GM21619 (cell line): Measurements from ENCODE around the gene CIB4.

ENCODE experiments used
- ATAC-seq: cut with Tn5 transposase; IDR thresholded peaks from one replicate; pipeline ENCODE4 v1.9.1; 2021; ENCODE audit not compliant: unreplicated experiment

The CIB4 gene

DNA sequence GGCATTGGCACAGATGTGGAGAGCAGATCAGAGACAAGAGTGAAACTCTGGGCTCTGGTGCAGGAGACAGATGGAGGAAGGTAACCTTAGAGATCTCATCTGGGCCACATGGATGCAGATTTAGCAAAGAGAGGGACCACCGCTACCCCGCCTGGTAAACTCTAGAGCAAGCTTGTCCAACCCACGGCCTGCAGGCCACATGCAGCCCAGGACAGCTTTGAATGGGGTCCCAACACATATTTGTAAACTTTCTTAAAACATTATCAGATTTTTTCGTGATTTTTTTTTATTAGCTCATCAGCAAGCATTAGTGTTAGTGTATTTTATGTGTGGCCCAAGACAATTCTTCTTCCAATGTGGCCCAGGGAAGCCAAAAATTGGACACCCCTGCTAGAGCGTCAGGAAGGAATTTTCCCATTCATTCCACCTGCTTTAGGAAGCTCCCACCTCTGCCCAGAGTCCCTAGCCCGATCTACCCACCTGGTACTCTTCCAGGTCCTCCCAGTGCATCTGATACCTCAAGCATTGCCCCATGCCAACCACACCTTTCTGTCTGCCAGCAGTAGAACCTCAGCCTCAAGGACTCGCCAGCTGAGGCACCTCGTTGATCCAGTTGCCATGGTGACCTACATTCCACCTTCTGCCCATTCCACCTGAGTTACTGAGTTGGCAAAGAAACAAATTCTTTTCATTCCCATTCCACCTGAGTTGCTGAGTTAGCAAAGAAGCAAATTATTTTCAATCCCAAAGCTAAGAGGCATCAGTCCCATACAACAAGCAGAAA lies at the start of gene CIB4:
Gene CIB4, minus strand, starts transcription at position 586 of the 784 bp plus-strand sequence. Its CDS starts 52 bp downstream, at position 534.
- no peak for ATAC-seq

- ATAC-seq: no peak
Observed at GRCh38 chr2:26687801-26688200, 46.6 kb upstream of the CIB4 start.

DNA sequence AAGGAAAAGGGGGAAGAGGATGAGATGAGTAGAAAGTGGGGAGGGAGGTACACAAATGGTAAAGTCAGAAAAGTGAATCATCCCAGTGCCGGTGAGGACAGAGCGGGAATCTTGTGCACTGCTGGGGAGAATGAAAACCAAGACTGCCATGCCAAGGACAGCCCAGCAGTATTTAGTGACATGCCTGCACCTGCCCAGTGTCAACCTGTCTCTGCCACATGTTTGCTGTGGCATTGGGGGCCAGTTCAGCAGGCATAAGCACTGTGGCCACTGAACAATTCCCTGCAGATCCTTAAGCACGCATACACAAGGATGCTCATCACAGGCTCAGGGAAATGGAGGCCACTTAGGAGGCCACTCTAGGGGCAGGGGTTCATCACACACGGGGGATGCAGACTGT lies 46.2 kb upstream of the CIB4 start:
- no peak for ATAC-seq

DNA sequence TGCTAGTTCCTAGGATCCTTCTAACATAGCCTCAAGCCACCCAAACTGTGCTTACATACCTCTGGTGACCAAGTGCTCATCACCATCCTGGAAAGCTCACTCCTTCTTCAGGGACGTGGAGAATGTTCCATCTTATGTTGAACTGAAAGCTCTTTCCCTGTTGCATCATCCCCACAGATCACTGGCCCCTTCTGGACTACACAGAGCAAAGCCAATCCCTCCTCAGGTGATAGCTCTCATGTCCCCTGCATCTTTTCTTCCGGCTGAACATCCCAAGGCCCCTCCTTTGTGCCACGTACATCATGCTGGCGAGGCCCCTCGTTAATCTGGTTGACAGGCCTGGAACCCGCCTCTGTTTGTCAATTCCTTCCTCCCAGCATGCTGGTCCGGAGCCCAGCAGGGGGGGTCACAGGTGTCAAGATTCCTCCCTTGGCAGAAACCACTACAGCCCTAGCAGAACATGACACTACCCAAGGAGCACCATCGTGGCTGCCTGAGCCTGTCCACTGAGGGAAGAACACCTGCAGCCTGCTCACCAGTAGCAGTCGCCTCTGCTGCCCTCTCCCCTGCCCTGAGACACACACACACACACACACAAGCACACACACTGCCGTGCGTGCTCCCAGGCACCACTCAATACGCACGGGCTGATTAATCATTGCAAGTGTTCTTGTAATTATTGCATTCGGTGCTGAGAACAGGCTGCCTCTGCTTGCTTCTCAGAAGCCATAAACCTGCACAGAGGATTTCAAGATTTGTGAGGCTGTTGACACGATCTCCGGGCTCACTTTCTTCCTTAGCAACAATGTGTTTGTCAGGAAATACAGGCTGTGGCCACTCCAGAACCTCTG lies 45.0 kb upstream of the CIB4 start:
- no peak for ATAC-seq

- no peak for ATAC-seq
Observed at GRCh38 chr2:26685341-26685740, 44.2 kb upstream of the CIB4 start.

- ATAC-seq: no peak
Observed at GRCh38 chr2:26683583-26683982, 42.4 kb upstream of the CIB4 start.

DNA sequence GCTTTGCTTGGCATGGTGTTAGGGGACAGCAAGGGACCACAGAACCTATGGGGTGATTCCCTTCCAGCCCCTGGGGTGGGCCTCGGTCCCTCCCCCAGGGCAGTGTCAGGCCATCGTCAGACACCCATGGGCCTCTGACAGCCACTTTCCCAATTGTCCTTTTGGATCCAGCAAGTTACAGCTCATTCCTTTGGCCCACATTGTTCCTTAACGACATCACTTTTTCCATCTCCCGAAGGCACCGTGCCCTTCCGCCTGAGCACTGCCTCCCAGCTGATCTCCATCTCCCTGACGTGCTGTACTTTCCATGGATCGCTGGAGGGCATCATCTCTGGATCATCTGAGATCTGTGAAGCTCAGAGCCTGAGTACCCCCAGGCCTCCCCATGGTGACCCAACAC lies 41.0 kb upstream of the CIB4 start:
- no peak for ATAC-seq

DNA sequence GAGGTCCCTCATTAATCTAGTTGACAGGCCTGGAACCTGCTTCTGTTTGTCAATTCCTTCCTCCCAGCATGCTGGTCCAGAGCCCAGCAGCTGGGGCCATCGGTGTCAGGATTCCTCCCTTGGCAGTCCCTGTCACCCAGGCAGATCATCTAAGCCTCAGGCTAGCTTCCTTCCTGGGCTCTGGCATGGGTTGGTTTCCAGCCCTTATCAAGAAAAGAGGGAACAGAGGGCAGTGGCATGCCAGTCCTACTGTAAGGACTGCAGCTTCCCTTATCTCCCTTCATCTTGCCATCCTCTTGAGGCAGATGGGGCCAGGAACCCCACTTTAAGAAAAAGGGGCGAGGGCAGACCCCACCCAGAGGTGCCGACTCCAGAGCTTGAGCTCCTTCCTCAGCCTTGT lies 40.5 kb upstream of the CIB4 start:
- no peak for ATAC-seq

GRCh38 chr2:26679867-26680266 lies 38.7 kb upstream of the CIB4 start:
- ATAC-seq: no peak

GRCh38 chr2:26678035-26678434 lies 36.9 kb upstream of the CIB4 start:
- ATAC-seq: no peak

DNA sequence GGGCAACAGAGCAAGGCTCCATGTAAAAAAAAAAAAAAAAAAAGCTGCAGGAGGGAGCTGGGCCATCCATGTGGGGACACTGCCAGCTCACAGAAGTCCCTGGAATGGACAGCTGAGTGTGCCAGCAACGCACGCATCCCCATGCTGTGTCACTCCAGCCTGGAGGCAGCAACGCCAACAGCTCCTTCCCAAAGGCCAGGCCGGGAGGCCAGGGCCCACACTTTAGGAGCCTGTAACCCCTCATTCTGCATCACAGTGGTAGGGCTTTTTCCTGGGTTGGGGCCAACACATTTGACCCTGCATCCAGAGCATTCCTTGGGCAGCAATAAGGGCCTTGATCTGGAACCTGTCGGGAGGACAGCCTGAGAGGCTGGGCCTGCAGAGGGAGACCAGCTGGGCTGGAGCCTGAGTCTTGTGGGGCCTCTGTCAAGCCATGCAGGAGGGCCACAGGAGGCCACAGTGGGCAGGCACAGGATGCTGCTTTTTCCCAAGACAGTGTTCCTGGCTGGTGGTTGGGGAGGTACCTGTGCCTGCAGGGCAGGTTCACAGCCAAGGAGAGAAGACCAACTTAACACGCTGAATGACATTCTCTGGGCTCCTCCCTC lies 34.6 kb upstream of the CIB4 start:
- no peak for ATAC-seq

DNA sequence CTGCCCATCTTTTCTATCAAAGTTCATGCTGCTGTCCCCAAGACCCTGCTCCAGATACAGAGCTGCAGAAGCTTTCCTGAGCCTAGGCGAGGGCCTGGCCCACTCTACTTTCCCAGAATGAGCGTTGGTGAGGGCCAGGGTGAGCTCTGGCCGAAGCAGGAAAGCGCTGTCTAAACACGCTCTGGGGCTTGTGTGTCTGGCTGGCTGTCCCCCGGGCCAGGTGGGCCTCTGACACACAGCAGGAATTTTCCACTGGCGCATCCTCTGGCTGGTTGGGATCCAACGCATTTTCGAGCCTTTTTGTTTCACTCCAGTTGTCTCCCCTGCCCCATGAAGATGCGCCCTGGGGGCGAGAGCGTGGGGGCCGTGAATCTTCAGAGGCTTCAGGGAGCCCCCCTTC lies 33.6 kb upstream of the CIB4 start:
- no peak for ATAC-seq

DNA sequence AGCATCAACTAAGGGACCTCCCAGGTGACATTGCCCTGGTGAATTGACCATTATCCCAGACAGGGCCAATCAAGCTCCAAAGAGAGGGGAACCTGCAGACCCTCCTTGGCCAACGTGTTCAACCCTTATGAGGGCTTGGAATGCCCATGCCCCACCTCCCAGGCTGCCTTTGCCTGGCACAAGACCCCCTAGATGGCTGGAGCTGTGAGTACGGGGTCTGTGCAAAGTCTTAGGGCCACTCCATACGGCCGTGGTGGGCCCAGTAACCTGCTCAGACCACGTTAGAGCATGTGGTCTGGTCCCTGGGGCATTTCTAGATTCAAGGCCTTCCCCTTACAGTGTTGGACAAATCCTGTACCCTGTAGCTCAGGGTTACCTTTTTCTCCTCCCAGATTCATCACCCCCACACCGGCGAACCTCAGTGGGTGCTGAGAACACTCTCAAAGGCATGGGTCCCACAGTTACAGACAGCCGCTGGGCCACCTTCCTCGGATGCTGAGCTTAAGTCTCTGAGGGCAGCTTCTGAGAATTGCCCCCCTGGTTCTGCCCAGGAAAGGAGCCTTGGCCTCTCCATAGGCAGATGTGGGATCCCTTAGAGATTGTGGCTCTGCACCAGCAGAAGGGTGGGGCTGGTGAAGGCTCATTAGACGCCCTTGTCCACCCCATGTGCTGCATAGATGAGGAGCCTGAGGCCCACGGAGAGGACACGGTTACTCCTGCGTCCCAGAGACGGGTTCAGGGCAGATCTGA lies 33.0 kb upstream of the CIB4 start:
- ATAC-seq: no peak

GRCh38 chr2:26672818-26673393 lies 31.7 kb upstream of the CIB4 start:
- ATAC-seq: no peak

DNA sequence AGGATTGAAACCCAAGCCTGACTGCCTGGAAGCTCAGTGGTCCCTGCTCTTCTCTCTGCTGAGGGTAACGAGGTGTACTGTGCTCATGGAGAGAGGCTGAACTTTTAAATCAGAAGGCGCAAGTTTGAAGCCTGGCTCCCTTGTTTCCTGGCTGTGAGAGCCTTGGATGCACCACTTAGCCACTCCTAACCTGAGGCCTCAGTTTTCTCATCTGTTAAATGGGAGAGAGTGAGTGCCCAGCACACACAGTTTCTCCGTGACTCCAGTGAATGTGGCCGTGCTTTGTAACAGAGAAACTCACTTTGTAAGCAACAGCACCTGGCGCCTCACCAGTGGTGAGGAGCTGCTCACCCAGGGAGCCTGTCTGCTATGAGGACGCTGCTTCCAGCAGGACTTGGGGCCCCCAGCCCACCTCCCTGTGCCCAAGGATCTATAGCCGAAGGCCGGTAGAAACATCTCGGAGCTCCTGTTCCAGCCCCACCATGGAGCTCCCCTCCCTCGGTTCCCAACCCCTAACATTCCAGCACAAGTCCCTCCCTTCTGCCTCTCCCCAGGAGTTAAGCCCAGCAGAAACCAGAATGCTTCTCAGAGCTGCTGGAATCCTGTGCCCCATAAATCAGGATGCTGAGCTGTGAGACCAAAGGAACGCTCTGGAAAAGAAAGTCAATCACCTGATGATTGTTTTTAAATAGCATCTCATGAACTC lies 31.1 kb upstream of the CIB4 start:
- ATAC-seq: no peak

DNA sequence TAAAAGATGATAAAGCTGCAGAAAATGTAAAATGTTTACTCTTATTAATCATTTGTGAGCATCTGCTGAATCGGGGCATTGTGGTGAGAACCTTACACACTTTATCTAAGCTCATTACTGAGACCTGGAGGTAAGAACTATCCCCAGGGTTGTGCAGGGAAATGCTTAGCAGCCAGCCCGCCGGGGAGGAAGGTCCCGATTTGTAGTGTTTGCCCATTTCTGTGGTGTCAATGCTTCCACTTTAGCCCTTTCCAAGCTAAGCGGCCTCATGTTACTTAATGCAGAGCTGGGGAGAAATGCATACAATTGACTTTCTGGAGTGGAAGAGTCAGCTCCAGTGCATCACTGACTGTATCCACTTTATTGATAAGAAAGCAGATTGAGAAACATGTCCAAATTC lies 30.5 kb upstream of the CIB4 start:
- no peak for ATAC-seq

GRCh38 chr2:26670931-26671460 lies 29.8 kb upstream of the CIB4 start:
- ATAC-seq: no peak

DNA sequence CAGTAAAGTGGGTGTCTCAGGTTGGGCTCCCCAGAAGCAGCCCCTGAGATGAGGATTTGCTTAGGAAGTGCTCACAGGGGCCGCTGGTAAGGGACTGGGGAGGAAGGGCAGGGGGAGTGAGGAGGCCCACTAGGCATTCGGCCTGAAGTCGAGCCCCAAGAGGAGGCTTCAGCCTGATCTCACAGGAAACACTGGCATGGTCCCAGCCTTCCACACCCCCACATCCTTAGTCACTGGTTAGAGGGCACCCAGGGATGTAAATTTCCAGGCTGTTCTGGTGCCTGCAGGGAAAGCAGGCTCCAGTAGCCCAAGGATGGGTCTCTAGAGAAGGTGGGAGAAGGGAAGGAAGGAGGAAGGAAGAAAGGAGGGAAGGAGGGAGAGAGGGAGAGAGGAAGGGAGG lies 29.0 kb upstream of the CIB4 start:
- ATAC-seq: no peak

DNA sequence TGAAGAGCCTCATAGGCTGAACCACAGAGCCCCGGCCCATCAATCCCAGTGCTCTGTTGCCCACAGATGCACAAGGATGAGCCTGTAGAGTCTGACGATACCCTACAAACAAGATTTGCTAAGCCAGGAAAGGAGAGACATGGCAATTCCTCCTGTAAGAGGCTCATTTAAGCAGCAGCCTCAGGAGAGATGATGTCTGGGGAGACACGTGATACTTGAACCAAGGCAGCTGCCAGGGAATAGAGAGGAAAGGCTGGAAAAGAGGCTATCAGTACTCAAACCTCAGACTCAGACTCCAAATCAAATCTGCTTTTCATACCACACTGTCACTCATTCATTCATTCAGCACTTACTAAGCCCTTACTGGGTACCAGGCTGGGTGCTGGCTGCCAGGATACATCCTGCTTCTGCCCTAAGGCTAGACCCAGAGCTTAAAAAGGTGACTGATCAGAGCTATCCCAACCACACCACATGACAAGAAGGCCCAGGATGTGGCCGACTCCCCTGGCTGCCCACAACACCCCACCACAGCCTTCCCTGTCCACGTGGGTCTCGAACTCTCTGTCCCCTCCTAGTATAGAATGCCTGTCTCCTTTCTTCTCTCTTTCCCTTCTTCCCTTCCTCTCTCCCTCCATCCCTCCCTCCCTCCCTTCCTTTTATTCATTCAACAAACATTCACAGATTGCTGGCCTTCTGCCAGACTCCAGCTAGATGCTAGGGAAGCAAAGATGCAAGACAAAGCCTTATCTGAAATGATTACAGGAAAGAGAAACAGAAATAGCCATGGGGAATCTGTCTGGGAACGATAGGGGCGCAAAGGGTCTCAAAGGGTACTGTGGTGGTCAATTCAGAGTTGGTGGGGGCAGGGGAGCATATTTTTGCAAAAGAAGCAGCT lies 27.9 kb upstream of the CIB4 start:
- ATAC-seq: no peak
